ENCODE results near the gene ALG8.
A peak's percentile ranks its signal among the peaks of the same experiment; 100 is the strongest.
"Not testable (repeated sequence)": the region's sequence is repeated elsewhere in the genome, so short reads cannot be mapped to it uniquely, and the experiment has no call there.

The ALG8 gene

GRCh38 chr11:78100676-78101472 lies 38.6 kb downstream of the ALG8 start:
- no peak for DNase-seq (ENCODE audit: low spot score)

GRCh38 chr11:78100261-78100660 lies 39.2 kb downstream of the ALG8 start:
- no peak for DNase-seq (ENCODE audit: low spot score)

GRCh38 chr11:78099666-78100065 lies 39.8 kb downstream of the ALG8 start:
- no peak for DNase-seq (ENCODE audit: low spot score)

- no peak for DNase-seq (ENCODE audit: low spot score)
Observed at GRCh38 chr11:78097666-78098385, 41.6 kb downstream of the ALG8 start.

- DNase-seq (ENCODE audit: low spot score), result no peak
Observed at GRCh38 chr11:78094250-78094649, 45.2 kb downstream of the ALG8 start.

- not testable (repeated sequence) for DNase-seq (ENCODE audit: low spot score)
Observed at GRCh38 chr11:78086521-78087074, 52.8 kb downstream of the ALG8 start.

GRCh38 chr11:78085972-78086371 lies 53.5 kb downstream of the ALG8 start:
- no peak for DNase-seq (ENCODE audit: low spot score)

GRCh38 chr11:78084506-78084905 lies 54.9 kb downstream of the ALG8 start:
- DNase-seq (ENCODE audit: low spot score), result not testable (repeated sequence)

- no peak for DNase-seq (ENCODE audit: low spot score)
Observed at GRCh38 chr11:78083021-78083420, 56.4 kb downstream of the ALG8 start.

- DNase-seq (ENCODE audit: low spot score), result no peak
Observed at GRCh38 chr11:78082146-78082545, 57.3 kb downstream of the ALG8 start.

- DNase-seq (ENCODE audit: low spot score), result no peak
Observed at GRCh38 chr11:78081583-78081982, 57.8 kb downstream of the ALG8 start.

- DNase-seq (ENCODE audit: low spot score), result no peak
Observed at GRCh38 chr11:78080818-78081495, 58.5 kb downstream of the ALG8 start.

- no peak for DNase-seq (ENCODE audit: low spot score)
Observed at GRCh38 chr11:78080084-78080817, 59.2 kb downstream of the ALG8 start.

- DNase-seq (ENCODE audit: low spot score), result peak; percentile 82
Observed at GRCh38 chr11:78079232-78080083, 60.0 kb downstream of the ALG8 start, which contains the start of gene NDUFC2. NDUFC2 (minus strand) TSS chr11:78079862; CDS start chr11:78079744, 118 bp downstream.

- DNase-seq (ENCODE audit: low spot score), result no peak
Observed at GRCh38 chr11:78078218-78079167, 60.9 kb downstream of the ALG8 start.

GRCh38 chr11:78077592-78077991 lies 61.8 kb downstream of the ALG8 start:
- DNase-seq (ENCODE audit: low spot score), result not testable (repeated sequence)

- no peak for DNase-seq (ENCODE audit: low spot score)
Observed at GRCh38 chr11:78076733-78077403, 62.6 kb downstream of the ALG8 start.

- no peak for DNase-seq (ENCODE audit: low spot score)
Observed at GRCh38 chr11:78074756-78075155, 64.7 kb downstream of the ALG8 start.

GRCh38 chr11:78072455-78072854 lies 67.0 kb downstream of the ALG8 start:
- DNase-seq (ENCODE audit: low spot score), result no peak
